A549 treated with AZD9567 at 1 μM for 4 hours (cell line): Measurements from ENCODE around the gene DGKI. TPM values are rescaled to one million over a fixed set of nuclear protein-coding genes. Genes with fewer than 3 reads are reported as not detected.

Experiments
- total RNA-seq: library from RNA; stranded (reverse); fragments of 200-300 nt; extraction: Qiagen RNA extraction; gene quantifications from 5 replicates; pipeline ENCODE4 v1.2.3, GENCODE V29; 2022; ENCODE audit not compliant: insufficient read depth

The DGKI gene
- 0.17 to 0.33 TPM (median 0.21 TPM) in 4 of 5 replicates, not detected in the other for total RNA-seq

GRCh38 chr7:137846827-137847567, at the start of gene DGKI:
TSS of gene DGKI (minus strand) at chr7:137846974.

GRCh38 chr7:137343281-137343841, 503.4 kb downstream of the DGKI start, which contains the start of gene PTN:
TSS of gene PTN (minus strand) at chr7:137343733. CDS start at chr7:137254973, 88,760 bp downstream.

Other genes starting within 250 kb of the DGKI start
- gene CREB3L2, start 155.1 kb upstream of the DGKI start, total RNA-seq, result 22.7 to 33.0 TPM (median 24.7 TPM) in 5 replicates
- gene AKR1D1, start 229.5 kb upstream of the DGKI start, total RNA-seq, result 0.05 TPM in 1 of 5 replicates, not detected in the others